Measurements from ENCODE around the gene C3orf80. TPM values are rescaled to one million over a fixed set of nuclear protein-coding genes. Genes with fewer than 3 reads are reported as not detected.
"Not testable (repeated sequence)": the region's sequence is repeated elsewhere in the genome, so short reads cannot be mapped to it uniquely, and the experiment has no call there.

The C3orf80 gene
- polyA plus RNA-seq, 1 donor from 2014 or later = not detected

GRCh38 chr3:160227419-160227818 is 2.2 kb downstream of the C3orf80 start:
- Mint-ChIP-seq H3K9me3 (peaks cover 0 to 2% (median 0%) of the 10 kb centered on the region in 3 donors), H3K27ac (no peak overlapping the region), H3K27me3 (peaks cover 38% of the 10 kb centered on the region), H3K36me3 (no peaks in the 10 kb centered on the region), H3K4me1 (peaks cover 4 to 12% (median 8%) of the 10 kb centered on the region in 3 donors), H3K4me3 (no peak overlapping the region)

DNA sequence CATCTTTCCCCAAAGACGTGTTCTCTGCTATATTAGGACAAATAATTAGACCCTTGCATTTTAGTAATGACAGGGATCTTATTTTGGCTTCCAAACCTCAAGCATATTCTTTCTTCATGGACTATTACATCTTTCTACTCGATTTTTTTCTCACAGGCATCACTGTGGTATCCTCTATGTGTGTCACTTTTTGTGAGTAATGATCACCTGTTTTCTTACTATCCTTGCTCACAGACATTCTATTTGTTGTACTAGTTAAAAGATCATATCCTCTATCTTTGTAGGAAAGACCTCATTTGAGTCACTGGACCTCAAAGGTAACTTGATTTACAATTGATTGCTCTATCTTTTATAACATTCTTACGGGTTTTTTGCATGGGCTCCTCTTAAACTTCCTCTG is 6.8 kb downstream of the C3orf80 start:
- Mint-ChIP-seq H3K27ac (no peak overlapping the region), H3K27me3 (peaks cover 15% of the 10 kb centered on the region), H3K36me3 (no peaks in the 10 kb centered on the region), H3K4me3 (no peak overlapping the region), H3K4me1 (no peaks in the 10 kb centered on the region), H3K9me3 (peaks cover 0 to 3% (median 0%) of the 10 kb centered on the region in 3 donors)

DNA sequence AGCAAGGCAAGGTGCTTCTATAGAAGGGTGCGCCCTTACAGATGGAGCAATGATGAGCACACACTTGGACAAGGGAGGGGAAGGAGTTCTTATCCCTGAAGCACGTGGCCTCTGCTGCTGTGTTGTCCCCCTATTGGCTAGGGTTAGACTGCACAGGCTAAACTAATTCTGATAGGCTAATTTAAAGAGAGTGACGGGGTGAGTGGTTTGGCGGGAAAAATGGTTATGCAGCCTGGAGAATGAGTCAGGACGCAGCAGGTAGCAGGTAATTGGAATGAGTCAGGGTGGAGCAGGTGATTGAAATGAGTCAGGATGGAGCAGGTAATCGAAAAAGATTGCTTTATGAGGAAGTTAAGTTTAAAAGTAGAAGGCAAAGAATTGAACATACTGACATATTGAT is 15.5 kb downstream of the C3orf80 start:
- peaks cover 15% of the 10 kb centered on the region for H3K27me3 Mint-ChIP-seq
- H3K36me3 Mint-ChIP-seq, H3K4me3 Mint-ChIP-seq, H3K4me1 Mint-ChIP-seq, H3K27ac Mint-ChIP-seq: not testable (repeated sequence)
- peaks cover 1 to 12% (median 3%) of the 10 kb centered on the region in 3 donors for H3K9me3 Mint-ChIP-seq

DNA sequence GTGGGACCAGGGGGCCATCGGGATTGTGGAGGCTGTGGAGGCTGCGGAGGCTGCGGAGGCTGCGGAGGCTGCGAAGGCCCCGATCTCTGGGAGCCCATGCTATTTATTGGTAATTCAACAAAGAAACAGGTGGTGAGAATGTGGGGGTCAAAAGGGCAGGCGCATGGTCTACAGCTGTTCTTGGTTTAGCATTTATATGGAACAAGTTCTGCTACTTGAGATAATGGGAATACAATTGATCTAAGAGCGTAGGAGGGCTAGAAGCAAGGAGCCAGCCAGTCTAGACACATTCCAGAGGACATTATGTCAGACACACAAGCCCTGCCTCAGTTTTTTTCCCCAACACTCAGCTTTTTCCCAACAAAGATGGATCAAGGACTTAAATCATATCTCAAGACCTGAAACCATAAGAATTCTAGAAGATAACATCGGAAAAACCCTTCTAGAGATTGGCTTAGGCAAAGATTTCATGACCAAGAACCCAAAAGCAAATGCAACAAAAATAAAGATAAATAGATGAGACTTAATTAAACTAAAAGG is 20.1 kb downstream of the C3orf80 start:
- Mint-ChIP-seq H3K4me3 (no peak overlapping the region), H3K9me3 (peaks cover 0 to 12% (median 3%) of the 10 kb centered on the region in 3 donors), H3K4me1 (no peaks in the 10 kb centered on the region), H3K36me3 (peaks cover 2% of the 10 kb centered on the region), H3K27ac (no peak overlapping the region), H3K27me3 (peaks cover 5% of the 10 kb centered on the region)

DNA sequence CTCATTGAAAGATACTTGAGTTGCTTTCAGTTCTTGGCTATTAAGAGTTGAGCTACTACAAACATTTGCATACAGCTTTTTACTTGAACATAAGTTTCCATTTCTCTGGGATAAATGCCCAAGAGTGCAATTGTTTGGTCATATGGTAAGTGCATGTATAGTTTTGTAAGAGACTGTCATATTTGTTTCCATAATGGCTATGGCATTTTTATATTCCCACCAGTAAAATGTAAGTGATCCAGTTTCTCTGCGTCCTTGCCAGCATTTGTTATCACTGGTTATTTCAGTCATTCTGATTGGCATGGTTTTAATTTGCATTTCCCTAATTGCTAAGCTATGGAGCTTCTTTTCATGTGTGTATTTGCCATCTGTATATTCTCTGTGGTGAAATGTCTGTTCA is 22.5 kb downstream of the C3orf80 start:
- H3K4me1 Mint-ChIP-seq = no peaks in the 10 kb centered on the region
- no peak overlapping the region for H3K27ac Mint-ChIP-seq
- H3K27me3 Mint-ChIP-seq = no peaks in the 10 kb centered on the region
- H3K36me3 Mint-ChIP-seq = peaks cover 5% of the 10 kb centered on the region
- H3K9me3 Mint-ChIP-seq = peaks cover 0 to 12% (median 3%) of the 10 kb centered on the region in 3 donors
- no peak overlapping the region for H3K4me3 Mint-ChIP-seq

DNA sequence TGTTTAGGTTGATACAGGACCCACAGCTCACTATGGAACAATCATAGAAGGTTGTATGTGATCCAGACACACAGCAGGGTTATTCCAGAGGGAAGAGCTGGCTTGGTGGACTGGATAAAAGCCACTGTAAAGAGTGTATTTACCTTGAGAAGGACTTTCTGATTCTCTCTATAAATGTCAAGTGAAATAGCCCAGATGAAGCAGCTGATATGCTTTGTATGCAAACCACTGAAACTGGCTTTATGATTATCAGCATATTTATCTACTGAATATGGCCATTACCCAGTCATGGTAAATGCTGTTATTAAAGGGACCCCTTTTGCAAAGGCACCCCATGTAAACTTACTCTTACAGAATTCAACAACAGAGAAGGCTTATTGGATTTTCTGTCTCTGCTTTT is 28.1 kb downstream of the C3orf80 start:
- Mint-ChIP-seq H3K9me3 (no peaks in the 10 kb centered on the region), H3K27me3 (no peaks in the 10 kb centered on the region), H3K36me3 (peaks cover 2% of the 10 kb centered on the region), H3K4me3 (no peak overlapping the region), H3K27ac (no peak overlapping the region), H3K4me1 (no peaks in the 10 kb centered on the region)

- Mint-ChIP-seq H3K36me3 (peaks cover 4% of the 10 kb centered on the region), H3K9me3 (no peaks in the 10 kb centered on the region), H3K27me3 (no peaks in the 10 kb centered on the region), H3K27ac (no peak overlapping the region), H3K4me3 (no peak overlapping the region), H3K4me1 (no peaks in the 10 kb centered on the region)
These were observed 32.4 kb downstream of the C3orf80 start for GRCh38 chr3:160257606-160258005.

DNA sequence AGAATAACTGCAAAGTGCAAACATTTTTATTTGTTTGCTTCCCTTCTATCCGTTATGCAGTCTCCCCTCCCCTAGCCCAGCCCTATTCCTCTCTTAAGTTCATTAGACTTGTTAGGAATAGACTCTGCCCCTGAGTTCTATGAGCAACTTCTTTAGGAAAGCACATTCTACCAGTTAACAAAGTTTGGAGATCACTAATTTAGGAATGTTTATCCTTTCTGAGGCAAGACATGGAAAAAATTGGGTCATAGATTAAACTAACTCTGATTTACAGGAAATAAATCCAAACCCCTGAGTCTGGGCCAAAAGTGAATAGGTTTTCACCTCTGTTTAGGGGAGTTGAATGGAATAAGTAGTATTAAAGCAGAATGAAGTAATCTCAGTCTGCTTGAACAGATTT is 34.4 kb downstream of the C3orf80 start:
- Mint-ChIP-seq H3K9me3 (no peaks in the 10 kb centered on the region), H3K4me1 (no peaks in the 10 kb centered on the region), H3K27ac (no peak overlapping the region), H3K4me3 (no peak overlapping the region), H3K36me3 (peaks cover 6% of the 10 kb centered on the region), H3K27me3 (no peaks in the 10 kb centered on the region)

- no peak overlapping the region for H3K4me3 Mint-ChIP-seq
- H3K27me3 Mint-ChIP-seq = no peaks in the 10 kb centered on the region
- no peak overlapping the region for H3K27ac Mint-ChIP-seq
- peaks cover 10% of the 10 kb centered on the region for H3K36me3 Mint-ChIP-seq
- H3K4me1 Mint-ChIP-seq = no peaks in the 10 kb centered on the region
- no peaks in the 10 kb centered on the region for H3K9me3 Mint-ChIP-seq
These were observed 35.5 kb downstream of the C3orf80 start for GRCh38 chr3:160260587-160261270.

GRCh38 chr3:160265088-160265487 is 39.9 kb downstream of the C3orf80 start:
- H3K4me3 Mint-ChIP-seq = no peak overlapping the region
- no peaks in the 10 kb centered on the region for H3K4me1 Mint-ChIP-seq
- H3K36me3 Mint-ChIP-seq = peaks cover 13% of the 10 kb centered on the region
- no peaks in the 10 kb centered on the region for H3K27me3 Mint-ChIP-seq
- H3K9me3 Mint-ChIP-seq = no peaks in the 10 kb centered on the region
- H3K27ac Mint-ChIP-seq = no peak overlapping the region

Other genes starting within 250 kb of the C3orf80 start
- gene IL12A, start 236.6 kb upstream of the C3orf80 start, polyA plus RNA-seq = 3.5 TPM
- gene IFT80, start 173.8 kb downstream of the C3orf80 start, polyA plus RNA-seq = 3.8 TPM
- gene SMC4, start 174.2 kb downstream of the C3orf80 start, polyA plus RNA-seq = 49.6 TPM
- 21.6 TPM for gene TRIM59, start 224.4 kb downstream of the C3orf80 start, polyA plus RNA-seq